ENCODE results near the gene RPS3. TPM values are rescaled to one million over a fixed set of nuclear protein-coding genes. Genes with fewer than 3 reads are reported as not detected.

RPS3 gene
- polyA plus RNA-seq, 1 of the 3 experiments (the other 2 are of a cell fraction) = 4,540 TPM

- Histone ChIP-seq H3K9me2 (no peaks in the 10 kb centered on the region), H4K20me1 (ENCODE audit: insufficient read depth) (peaks cover 75% of the 10 kb centered on the region), H3K4me2 (peak overlapping the region; percentile 75), H2AFZ (ENCODE audit: low read depth) (no peak overlapping the region), H3K4me3 (ENCODE audit: low read depth in 2 of 2, low read length in 1 of 2) (peak overlapping the region; percentile 90 to 93; a peak in 3 of 4 replicates), H3F3A (replicated peaks; ENCODE audit: insufficient read depth) (peaks cover 47% of the 10 kb centered on the region), H3K27me3 (ENCODE audit: insufficient read depth) (no peaks in the 10 kb centered on the region), H3K9ac (peak overlapping the region; percentile 92; the same call in 1 of the 2 replicates), H3K4me1 (ENCODE audit: control insufficient read depth in 1 of 2, insufficient read depth in 2 of 2, low read depth in 1 of 2, low read length in 1 of 2) (peaks cover 22 to 45% of the 10 kb centered on the region in 2 experiments), H3K36me3 (replicated peaks in 1 of 2; ENCODE audit: control insufficient read depth in 1 of 2, insufficient read depth in 2 of 2, low read length in 1 of 2) (peaks cover 61 to 62% of the 10 kb centered on the region in 2 experiments), H3K27ac (ENCODE audit: low read depth in 2 of 2, low read length in 1 of 2) (peak overlapping the region; percentile 6 to 29; a peak in 3 of 4 replicates), H3K9me3 (no peaks in the 10 kb centered on the region), H3K79me2 (ENCODE audit: insufficient read depth) (peaks cover 78% of the 10 kb centered on the region)
- WGBS (ENCODE audit: low lambda C conversion rate) = 83% methylated on average over 10 of the region's 10 CpGs
- POLR2A ChIA-PET = no interaction called here
- DNase-seq = no peak
- CTCF ChIA-PET = interaction anchor here (1.0 to 2.8 kb wide), 6 partner anchors 14 to 198 kb away, joined by 3 to 18 read pairs (median 4); no protein-coding TSS in a partner anchor
- TF ChIP-seq EZH2phosphoT487 (IDR thresholded peaks at IDR 0.05; ENCODE audit: borderline replicate concordance, low read depth) = no peak
- TF ChIP-seq GATA2 (CRISPR knock-in tag; IDR thresholded peaks at IDR 0.05) = 0 out of 2 replicates have a peak, but pooled peaks have one; percentile 7
- no peak for TF ChIP-seq EP300 (IDR thresholded peaks at IDR 0.05; ENCODE audit: borderline replicate concordance in 1 of 2, low read depth in 1 of 2, low read length in 1 of 2)
- TF ChIP-seq CTCF (IDR thresholded peaks at IDR 0.05) = peak; percentile 22; the same call in 1 of the 2 replicates
These were observed 2.9 kb downstream of the RPS3 start for GRCh38 chr11:75402002-75402773.

GRCh38 chr11:75403037-75403436 lies 3.7 kb downstream of the RPS3 start:
- H3K9me3 ChIP-seq = no peaks in the 10 kb centered on the region
- H3K4me1 ChIP-seq (ENCODE audit: control insufficient read depth in 1 of 2, insufficient read depth in 2 of 2, low read depth in 1 of 2, low read length in 1 of 2) = peaks cover 22 to 45% of the 10 kb centered on the region in 2 experiments
- CTCF ChIA-PET = interaction anchor here (0.7 to 2.8 kb wide), 7 partner anchors 14 to 198 kb away, joined by 3 to 18 read pairs (median 4); no protein-coding TSS in a partner anchor
- H3K9me2 ChIP-seq = no peaks in the 10 kb centered on the region
- 100% methylated on average over 1 of the region's 1 CpG for WGBS (ENCODE audit: low lambda C conversion rate)
- peaks cover 53% of the 10 kb centered on the region for H3F3A ChIP-seq (replicated peaks; ENCODE audit: insufficient read depth)
- H3K4me3 ChIP-seq (ENCODE audit: low read depth in 2 of 2, low read length in 1 of 2) = no peak overlapping the region
- peak overlapping the region; percentile 7; the same call in 1 of the 2 replicates for H3K9ac ChIP-seq
- H3K4me2 ChIP-seq = peak overlapping the region; percentile 75; the same call in 1 of the 2 replicates
- H4K20me1 ChIP-seq (ENCODE audit: insufficient read depth) = peaks cover 83% of the 10 kb centered on the region
- no peak for DNase-seq
- no peak for TF ChIP-seq NRF1 (IDR thresholded peaks at IDR 0.05; ENCODE audit: low read depth, low read length)
- TF ChIP-seq FOXM1 (IDR thresholded peaks at IDR 0.05; ENCODE audit: low read depth) = no peak
- TF ChIP-seq EZH2phosphoT487 (IDR thresholded peaks at IDR 0.05; ENCODE audit: borderline replicate concordance, low read depth) = no peak
- no peak for TF ChIP-seq GABPA (IDR thresholded peaks at IDR 0.05; ENCODE audit: low read depth)
- no peak for TF ChIP-seq GATA2 (CRISPR knock-in tag; IDR thresholded peaks at IDR 0.05)
- no peak for TF ChIP-seq RXRA (IDR thresholded peaks at IDR 0.05; ENCODE audit: borderline replicate concordance, low read depth)
- TF ChIP-seq MXI1 (IDR thresholded peaks at IDR 0.05; ENCODE audit: low read depth, low read length) = no peak
- no peak for TF ChIP-seq NFIC (IDR thresholded peaks at IDR 0.05; ENCODE audit: borderline replicate concordance)
- TF ChIP-seq TEAD4 (IDR thresholded peaks at IDR 0.05; ENCODE audit: borderline replicate concordance, insufficient read depth) = no peak
- no peak for TF ChIP-seq SMC3 (IDR thresholded peaks at IDR 0.05; ENCODE audit: low read depth, low read length)
- no peak for TF ChIP-seq EP300 (IDR thresholded peaks at IDR 0.05; ENCODE audit: borderline replicate concordance in 1 of 2, low read depth in 1 of 2, low read length in 1 of 2)
- TF ChIP-seq TAF1 (IDR thresholded peaks at IDR 0.05; ENCODE audit: borderline replicate concordance, low read depth, low read length) = no peak
- TF ChIP-seq MEF2A (IDR thresholded peaks at IDR 0.05; ENCODE audit: borderline replicate concordance, low read depth) = no peak
- TF ChIP-seq USF2 (IDR thresholded peaks at IDR 0.05; ENCODE audit: borderline replicate concordance, low read depth, low read length) = no peak
- no peak for TF ChIP-seq RAD21 (IDR thresholded peaks at IDR 0.05; ENCODE audit: low read length)
- no peak for TF ChIP-seq TCF12 (IDR thresholded peaks at IDR 0.05)
- peak overlapping the region; percentile 4 to 6; a peak in 2 of 4 replicates for H3K27ac ChIP-seq (ENCODE audit: low read depth in 2 of 2, low read length in 1 of 2)
- no peaks in the 10 kb centered on the region for H3K27me3 ChIP-seq (ENCODE audit: insufficient read depth)
- peaks cover 65 to 69% of the 10 kb centered on the region in 2 experiments for H3K36me3 ChIP-seq (replicated peaks in 1 of 2; ENCODE audit: control insufficient read depth in 1 of 2, insufficient read depth in 2 of 2, low read length in 1 of 2)
- peaks cover 87% of the 10 kb centered on the region for H3K79me2 ChIP-seq (ENCODE audit: insufficient read depth)
- POLR2A ChIA-PET = interaction anchor here (1.4 kb wide), 1 partner anchor 18 kb away, joined by 4 read pairs; no protein-coding TSS in a partner anchor
- no peak overlapping the region for H2AFZ ChIP-seq (ENCODE audit: low read depth)
